Tongue (tissue), 2 donors: ENCODE data around the gene MFF. TPM values are rescaled to one million over a fixed set of nuclear protein-coding genes. Genes with fewer than 3 reads are reported as not detected.
"Not testable (repeated sequence)": the region's sequence is repeated elsewhere in the genome, so short reads cannot be mapped to it uniquely, and the experiment has no call there.

ENCODE experiments used
- DNase-seq: peaks from one replicate; pipeline ENCODE4 v3.0.0-alpha.2; 2015
- total RNA-seq: library from RNA; depleted of rRNA; stranded (reverse); fragments of >200 nt; gene quantifications from one replicate; pipeline ENCODE4 v1.2.3, GENCODE V29; 2014

The MFF gene
- total RNA-seq, 1 donor from 2014 or later: 86.2 TPM

DNA sequence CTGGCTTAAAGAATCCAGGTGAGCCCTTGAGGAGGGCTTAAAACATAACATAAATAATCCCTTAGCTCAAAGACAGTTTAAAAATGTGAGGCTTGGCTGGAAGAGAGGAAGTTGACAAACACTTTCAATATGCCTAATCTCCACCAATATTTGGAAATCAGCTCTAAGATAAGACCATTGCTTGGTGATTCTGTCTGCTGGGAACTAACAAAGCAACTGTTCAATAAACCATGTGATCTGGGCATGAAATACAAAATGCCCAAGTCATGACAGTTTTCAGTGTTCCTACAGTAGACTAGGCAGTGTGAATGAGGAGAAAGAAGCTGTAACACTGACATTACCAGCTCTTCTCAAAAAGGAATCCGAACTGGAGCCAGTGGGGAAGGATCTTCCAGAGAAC lies 10.7 kb downstream of the MFF start:
- no peak for DNase-seq

DNA sequence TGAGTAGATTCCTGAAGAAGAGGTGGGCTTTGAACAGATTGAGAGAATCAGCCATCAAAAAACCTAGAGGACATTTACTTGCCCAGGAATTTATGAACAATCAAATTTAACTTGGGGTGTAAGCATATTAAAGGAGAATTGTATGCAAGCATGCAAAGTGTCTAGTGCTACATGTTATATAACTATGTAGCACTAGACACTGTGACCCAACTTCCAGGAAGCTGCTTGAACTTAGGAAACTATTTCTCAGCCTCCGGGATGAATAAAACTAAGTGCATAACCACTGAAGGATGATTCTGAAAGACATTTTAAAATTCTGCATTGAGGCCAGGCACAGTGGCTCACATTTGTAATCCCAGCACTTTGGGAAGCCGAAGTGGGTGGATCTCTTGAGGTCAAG lies 12.4 kb downstream of the MFF start:
- DNase-seq: no peak

DNA sequence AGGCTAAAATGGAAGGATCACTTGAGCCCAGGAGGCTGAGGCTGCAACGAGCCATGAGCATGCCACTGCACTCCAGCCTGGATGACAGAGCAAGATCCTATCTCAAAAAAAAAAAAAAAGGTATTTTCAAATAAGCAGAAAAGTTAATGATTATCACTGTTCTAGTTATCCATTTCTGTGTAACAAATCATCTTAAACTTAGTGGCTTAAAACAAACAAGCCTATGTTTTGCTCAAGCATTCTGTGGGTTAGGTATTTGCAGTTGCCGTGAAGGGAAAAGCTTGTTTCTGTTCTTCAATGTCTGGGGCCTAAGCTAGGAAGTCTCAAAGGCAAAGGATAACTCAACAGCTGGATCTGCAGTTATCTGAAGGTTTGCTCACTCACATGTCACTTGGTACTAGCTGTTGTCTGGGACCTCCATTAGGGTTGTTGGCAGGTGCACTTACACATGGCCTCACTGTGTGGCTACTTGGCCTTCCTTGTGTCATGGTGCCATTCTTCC lies 14.1 kb downstream of the MFF start:
- no peak for DNase-seq

DNA sequence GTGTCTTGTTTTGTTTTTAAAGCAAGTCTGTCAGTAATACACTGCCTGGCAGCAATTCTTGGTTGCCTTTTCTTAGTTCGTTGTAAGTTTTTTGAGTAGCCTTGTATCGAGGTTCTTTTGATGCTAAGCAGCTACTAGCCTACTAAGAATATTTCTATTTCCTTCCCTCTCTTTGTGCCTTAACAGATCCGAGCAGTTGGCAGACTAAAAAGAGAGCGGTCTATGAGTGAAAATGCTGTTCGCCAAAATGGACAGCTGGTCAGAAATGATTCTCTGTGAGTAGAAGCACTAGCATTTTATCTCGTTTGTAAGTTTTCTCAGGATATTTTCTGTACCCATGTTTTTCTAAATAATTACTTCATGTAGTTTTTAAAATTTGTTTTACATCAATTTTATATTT lies 15.1 kb downstream of the MFF start:
- no peak for DNase-seq

DNA sequence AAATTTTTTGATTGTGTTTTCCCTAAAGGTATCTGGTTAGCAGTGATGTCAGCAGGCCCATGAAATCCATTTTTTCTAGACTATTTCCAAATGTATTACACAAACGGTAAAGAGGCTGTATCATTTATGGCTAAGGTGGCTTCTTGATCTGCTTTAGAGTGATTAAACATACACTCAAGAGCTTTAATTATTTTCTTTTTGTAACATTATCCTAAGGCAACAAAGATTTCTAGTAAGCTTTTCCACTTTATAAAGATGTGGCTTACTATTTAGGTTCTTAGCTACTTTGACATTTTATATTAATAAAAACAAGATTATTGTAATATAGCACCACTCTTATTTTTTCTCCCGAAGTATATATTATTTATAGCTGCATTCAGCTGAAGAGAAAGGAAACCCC lies 16.5 kb downstream of the MFF start:
- no peak for DNase-seq

DNA sequence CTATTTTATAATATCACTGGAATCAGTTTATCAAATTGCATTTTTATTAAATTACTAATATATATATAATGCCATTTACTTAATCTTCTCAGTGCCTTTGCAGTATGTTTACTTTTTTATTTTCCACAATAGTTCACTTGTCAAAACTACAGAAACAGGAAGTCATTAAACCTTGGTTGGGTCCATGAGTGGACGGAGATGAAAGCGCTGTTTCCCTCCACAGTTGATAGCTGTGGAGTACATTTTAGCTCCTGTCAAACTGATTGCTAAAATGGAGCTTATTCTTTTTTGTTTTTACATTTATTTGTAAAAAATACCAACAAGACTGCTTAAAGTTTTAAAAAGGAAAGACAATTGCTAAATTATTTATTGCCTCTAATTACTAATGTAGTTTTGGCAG lies 19.2 kb downstream of the MFF start:
- DNase-seq: no peak

DNA sequence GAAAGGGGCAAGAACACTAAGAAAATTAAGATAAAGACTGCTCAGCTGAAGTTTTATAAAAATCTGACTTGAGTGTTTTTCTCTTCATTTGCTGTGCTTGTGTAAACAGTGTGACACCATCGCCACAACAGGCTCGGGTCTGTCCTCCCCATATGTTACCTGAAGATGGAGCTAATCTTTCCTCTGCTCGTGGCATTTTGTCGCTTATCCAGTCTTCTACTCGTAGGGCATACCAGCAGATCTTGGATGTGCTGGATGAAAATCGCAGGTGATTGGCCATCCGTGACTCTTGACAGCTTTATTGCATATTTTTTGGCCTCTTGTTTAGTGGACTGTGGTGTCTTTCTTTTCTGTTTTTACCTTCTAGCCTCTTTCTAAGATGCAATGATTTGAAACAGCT lies 22.1 kb downstream of the MFF start:
- DNase-seq: no peak

DNA sequence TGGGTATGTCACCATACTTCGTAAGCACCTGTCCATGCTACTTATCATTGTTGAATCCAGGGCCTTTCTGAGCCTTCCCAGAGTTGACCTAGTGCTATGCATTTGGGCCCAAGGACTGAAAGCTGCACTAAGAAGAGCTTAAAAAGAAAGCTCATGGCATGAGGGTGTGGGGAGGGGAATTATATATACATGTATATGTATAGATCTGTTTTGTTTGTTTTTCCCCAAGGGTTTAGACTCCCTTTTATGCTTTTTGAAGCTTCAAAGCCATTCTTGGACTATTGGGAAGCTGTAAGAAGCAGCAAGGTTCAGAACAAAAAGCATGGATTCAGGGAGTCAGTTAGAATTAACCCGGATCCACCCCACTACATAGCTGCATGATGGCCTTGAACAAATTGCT lies 23.3 kb downstream of the MFF start:
- DNase-seq: no peak

DNA sequence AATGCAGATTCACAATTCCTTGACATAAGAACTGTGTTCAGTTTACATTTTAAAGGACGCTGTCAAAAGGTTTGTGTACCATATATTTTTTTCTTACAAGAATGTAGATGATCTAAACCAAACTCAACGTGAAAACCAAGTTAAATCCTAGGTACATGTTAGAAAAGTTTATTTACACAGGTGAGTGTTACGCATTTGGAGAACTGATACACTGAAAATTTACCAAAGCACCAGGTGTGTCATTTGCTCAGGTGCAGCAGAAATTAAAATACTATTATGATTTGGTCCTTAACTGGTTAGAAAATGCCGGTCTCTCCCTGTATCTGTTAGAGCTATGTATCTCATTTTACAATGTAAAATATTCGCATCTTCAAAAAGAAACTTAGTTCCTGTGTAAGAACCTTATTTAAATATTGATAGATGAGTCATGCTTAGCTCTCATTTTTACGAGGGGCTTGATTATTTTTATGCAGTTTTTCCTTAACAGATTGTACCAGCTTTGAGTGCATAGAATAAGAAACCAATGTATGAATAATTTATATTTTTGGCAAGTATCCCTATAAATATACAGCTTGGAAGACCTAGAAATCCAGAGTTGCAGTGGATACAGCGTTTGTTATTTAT lies 25.1 kb downstream of the MFF start:
- peak; percentile 37 for DNase-seq

DNA sequence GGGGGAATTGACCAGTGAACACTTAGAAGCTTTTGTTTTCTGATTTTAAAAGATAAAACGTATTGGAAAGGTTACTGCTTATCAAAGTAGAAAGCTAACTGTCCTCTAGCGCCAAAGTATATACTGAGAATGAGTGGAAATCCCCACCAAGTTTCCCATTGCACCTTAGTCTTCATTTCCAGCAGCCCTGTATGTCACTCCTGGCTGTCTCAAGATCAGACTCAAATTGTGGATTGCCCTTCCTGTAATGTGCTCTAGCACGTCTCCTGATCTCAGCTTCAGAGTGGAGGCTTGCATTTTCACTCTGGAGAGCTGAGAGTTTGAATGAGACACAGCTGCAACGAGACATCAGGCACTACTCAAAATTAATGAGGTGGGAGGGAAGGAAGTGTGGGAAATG lies 26.6 kb downstream of the MFF start:
- DNase-seq: no peak

DNA sequence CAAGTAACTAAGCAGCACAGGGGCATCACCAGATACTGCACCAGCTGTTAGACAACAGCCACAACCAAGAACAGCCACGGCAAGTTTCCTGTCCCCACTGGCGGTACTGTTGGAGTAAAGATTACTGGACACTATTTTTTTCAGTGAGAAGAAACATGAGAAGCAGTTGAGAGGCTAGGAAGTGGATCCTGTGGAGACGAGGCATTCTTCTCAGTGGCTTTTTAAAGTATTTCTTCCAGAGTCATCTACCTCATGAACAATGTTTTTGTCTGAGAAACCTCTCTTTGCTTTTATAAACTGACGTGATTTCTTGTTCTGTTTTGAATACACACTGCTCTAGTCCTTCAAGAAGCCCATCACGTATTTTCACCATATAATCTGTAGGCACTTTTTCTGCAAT lies 35.3 kb downstream of the MFF start:
- no peak for DNase-seq

DNA sequence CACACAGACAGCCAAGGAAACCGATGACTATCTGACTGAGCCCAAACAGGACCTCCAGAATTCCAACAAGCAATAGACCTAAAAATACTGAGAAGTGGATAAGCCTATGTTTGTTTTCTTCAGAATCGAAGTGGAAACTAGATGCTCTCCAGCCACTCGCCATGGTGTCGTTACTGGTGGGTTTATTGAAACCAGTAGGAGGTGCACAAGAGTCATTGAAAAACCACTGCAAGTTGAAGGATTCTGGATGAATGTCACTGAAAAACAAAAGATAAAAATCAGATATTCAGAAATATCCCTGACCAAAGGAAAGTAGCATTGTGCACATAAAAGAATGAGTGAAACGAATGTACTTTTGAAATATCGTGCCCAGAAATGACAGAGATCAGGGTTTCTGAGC lies 38.7 kb downstream of the MFF start:
- no peak for DNase-seq

DNA sequence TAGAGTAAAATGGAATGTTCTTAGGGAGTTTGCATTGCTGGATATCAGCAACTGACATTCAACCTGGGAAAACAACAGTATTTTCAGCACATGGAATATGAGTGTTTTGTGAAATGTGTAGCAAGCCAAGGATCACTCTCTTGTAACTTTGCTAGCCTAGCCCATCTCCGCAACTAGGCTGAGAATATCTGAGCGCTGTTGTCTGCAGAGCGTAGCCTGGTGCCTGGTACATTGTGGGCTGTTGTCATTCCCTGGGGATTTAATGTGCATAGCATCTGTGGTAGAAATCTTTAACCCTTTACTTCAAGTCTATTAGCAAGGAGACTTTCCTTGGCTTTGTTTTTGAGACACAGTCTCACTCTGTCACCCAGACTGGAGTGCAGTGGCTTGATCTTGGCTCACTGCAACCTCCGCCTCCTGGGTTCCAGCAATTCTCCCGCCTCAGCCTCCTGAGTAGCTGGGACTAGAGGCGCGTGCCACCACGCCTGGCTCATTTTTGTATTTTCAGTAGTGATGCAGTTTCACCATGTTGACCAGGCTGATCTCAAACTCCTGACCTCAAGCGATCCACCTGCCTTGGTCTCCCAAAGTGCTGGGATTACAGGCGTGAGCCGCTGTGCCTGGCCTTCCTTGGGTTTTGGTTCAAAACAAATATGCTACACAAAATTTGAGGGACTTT lies 39.7 kb downstream of the MFF start:
- DNase-seq: not testable (repeated sequence)

DNA sequence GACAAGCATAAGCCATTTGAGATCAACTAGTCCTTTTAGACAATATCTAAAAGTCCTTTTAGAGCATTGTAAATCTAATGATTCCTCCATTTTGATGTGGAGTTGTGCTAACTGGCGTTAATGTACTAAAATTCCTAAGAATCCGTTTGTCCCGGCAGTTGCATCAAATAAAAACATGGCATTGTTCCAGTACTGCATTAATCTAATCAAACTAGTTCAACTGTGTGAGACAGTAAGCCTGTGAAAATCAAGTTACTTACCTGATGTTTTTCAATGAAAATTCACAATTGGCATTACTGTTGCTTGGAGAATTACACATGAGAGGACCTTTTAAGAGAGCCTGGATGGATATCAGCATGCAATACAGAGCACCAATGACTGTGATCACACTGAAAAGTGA lies 40.8 kb downstream of the MFF start:
- DNase-seq: no peak

DNA sequence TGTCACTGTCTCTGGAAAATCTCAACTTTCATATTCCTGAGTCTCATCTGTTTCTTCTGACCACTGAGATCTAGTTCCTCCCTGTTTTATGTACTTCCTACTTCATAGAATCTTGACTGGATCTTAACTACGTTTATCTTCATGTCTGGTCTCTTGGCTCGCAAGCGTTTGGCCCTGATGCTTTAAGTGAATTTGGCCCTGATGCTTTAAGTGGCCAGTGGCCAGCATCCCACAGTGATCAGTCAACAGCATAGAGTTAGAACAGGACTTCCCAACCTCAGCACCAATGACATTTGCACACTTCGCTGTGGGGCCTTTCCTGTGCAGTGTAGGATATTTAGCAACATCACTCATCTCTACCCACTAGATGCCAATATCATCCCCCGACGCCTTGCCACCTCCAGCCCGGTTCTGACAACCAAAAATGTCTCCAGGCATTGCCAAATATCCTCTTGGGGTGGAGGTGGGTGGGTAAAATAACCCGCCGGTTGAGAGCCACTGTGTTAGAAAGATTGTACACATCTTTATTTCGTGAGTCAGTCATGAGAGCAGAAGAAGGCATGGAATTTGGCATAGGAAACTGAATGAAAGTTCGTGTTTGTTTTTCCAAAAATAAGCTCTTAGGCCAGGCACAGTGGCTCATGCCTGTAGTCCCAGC lies 41.8 kb downstream of the MFF start:
- no peak for DNase-seq

DNA sequence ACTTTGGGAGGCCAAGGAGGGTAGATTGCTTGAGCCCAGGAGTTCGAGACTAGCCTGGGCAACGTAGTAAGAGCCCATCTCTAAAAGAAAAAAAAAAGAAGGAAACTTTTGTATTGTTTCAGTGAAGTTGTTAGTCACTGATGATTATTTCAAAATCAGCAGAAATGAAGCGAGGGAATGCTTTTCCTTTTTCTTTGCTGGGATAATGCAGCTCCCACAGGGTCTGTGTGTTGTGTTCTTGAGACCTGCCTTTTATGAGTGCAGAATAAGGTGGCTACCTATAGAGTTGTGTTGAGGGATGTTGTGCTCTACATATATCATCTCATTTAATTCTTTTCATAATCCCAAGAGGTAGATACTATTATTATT lies 42.4 kb downstream of the MFF start:
- no peak for DNase-seq

DNA sequence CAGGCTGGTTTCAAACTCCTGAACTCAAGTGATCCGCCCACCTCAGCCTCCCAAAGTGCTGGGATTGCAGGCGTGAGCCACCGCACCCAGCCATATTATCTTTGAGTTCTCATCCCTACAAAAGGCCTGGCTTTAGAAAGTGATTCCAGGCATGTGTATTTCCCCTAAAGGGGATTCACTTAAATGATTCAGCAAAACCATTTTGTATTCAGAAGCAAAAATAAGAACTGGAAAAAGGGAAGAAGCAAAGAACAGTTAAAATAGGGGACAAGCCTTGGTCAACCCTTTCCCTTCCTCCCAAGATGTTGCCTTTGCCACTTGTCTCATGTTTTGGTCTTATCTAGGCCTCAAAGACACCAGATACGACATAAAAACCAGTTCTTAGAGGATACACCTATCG lies 43.5 kb downstream of the MFF start:
- DNase-seq: no peak

DNA sequence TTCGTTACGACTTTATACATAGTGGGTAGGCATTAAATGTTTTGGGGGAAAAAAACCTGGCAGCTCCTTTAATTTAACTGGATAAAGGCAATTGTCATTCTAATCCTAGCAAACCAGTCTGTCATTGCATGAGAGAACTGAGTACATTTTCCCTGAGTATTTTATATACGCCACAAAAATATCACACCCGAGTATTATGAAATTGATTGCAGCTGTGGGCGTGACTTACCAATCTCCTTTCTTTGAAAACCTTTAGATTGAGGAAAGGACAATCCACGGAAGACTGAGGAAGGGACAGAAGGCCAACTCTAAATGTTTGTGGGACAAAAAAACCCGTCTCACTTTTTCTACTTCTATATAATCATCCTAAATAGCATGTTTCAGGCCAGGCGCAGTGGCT lies 45.0 kb downstream of the MFF start:
- DNase-seq: no peak

DNA sequence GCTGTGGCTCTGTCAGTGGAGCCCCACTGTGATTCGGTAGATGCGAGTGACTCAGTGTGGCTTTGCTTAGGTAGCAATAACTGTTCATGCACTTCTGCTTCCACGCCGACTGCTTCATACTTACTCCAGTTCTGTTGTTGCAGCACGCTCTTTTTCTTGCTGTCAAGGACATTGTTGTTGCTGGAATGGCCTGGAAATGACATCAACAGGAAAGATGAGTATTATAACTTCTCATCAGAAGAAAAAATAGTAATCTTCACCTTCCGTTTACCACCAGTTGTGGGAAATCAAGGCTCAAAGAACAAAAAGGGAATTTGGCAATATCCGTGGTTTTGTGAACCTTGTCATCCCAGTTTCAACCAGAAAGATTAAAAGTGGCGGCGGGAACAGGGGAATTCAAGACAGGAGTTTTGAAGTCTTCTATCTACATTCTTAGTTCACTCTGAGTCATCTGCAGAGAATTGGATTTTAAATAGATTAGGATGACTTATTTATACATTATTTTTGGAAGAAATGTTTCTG lies 45.8 kb downstream of the MFF start:
- no peak for DNase-seq

DNA sequence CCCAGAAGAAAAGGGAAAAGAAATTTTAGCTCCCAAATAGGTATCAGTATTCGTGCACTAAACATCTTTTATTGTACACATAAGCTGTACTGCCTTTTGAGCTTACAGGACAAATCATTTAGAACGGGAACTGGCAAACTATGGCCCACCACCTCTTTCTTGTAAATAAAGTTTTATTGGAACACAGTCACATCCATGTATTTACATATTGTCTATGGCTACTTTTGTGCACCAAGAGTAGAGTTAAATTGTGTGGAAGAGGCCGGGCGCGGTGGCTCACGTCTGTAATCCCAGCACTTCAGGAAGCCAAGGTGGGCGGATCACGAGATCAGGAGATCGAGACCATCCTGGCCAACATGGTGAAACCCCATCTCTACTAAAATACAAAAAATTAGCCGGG lies 48.3 kb downstream of the MFF start:
- no peak for DNase-seq

DNA sequence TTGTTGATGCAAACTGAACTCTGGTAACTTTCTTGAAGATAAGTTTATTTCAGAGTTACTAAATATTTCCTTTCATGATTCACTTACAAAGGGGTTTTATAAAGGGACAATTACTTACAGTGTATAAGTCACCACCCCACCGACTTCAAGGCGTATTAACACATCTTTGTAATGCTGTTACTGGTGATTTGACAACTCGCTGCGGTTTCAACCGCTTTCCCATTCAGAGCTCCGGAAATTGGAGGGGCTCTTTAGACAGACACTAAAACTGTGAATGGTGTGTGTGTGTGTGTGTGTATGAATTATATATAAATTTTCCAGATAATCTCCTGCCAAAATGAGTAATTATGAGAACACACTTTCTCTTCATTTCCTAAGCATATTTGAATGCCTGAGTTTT lies 49.1 kb downstream of the MFF start:
- no peak for DNase-seq

DNA sequence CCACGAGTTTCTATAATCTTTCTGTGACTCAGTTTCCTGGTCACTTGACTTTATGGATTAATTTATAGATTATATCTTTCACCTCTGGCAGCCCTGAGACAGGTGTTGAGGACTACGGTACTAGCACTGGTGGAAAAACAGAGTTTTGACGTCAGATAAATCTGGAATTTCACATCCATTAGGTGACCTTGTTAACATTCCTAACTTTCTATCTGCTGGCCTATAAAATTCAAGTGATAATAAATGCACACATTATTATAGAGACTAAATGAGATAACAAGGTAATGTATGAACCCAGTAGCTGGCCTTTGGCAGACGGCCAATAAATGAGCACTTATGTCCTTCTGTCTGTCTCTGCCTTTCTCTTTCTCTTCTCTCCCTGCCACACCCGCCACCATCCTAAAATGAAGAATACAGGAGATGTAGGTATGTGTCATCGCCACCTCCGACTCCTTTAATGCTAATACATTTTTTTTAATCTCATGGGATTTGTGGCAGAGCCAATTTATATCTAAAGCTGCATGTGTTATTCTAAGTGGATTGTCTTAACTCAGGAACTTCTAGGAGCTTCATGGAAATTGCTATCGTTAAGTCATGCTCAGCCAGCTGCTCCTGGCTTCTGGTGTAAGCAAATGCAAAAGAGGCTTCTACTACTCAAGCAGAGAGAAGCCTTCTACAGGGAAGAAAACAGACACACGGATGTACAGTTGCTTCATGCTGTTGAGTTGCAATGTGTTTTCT lies 51.8 kb downstream of the MFF start:
- no peak for DNase-seq
